HG03095 (cell line): ENCODE data around the gene PPIE.

Experiments used
- ATAC-seq: cut with Tn5 transposase; IDR thresholded peaks from one replicate; pipeline ENCODE4 v1.9.1; 2021; ENCODE audit warnings: moderate library complexity; ENCODE audit not compliant: unreplicated experiment

PPIE gene

GRCh38 chr1:39800471-39800835 is 61.8 kb downstream of the PPIE start:
- ATAC-seq, result no peak

DNA sequence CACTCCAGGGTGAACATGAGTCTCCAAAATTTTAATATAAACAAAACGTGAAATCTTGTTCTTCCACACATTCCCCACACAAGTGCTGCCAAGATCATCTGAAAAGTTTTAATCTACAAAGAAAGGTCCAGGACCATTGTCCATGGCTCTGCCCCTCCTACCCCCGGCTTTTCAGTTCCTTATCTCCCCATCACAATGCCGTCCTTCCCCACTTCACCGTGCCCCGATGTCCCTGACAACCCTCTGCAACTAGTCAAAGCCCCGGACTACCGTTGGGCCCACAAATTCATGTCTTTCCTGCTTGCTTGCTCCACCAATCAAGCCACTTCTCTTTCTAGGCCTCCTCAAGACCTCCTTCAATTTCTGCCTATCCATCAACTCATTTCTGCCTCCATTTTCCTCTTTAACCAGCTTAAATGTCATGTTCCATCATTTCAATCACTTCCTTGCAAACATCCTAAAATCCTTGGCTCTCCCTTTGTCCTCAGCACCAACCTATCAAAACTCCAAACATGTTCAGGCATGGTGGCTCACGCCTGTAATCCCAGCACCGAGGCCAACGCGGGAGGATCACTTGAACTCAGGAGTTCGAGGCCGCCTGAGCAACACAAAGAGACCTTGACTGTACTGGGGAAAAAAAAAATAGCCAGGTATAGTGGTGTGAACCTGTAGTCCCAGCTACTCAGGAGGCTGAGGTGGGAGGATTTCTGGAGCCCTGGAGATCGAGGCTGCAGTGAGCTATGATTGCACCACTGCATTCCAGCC is 64.0 kb downstream of the PPIE start:
- ATAC-seq, result no peak

GRCh38 chr1:39805385-39805784 is 66.7 kb downstream of the PPIE start:
- no peak for ATAC-seq

DNA sequence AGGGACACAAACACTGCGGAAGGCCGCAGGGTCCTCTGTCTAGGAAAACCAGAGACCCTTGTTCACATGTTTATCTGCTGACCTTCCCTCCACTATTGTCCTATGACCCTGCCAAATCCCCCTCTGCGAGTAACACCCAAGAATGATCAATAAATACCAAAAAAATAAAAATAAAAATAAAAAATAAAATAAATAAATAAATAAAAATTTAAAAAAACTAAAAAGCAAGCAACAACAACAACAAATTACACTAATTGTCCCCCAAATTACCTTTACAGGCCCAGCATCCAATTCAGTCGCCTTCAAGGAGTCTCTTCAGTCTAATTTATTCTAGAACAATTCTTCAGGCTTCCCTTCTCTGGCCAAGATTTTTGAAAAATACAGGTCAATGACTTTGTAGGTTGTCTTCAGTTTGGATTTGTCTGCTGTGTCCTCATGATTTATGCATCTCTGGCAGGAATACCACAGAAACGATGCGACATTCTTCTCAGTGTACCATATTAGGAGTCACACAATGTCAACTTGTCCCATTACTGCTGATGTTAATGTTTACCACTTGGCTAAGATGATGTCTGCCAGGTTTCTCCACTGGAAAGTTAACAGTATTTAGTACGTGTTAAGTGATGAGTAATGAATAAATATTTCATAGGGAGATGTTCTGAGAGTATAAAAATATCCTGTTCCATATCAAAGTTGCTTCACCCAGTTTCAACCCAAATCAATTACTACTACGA is 70.3 kb downstream of the PPIE start:
- no peak for ATAC-seq

- no peak for ATAC-seq
Observed at GRCh38 chr1:39812913-39813312, 74.2 kb downstream of the PPIE start.
